ENCODE results near the gene MLPH.
"Not testable (repeated sequence)": the region's sequence is repeated elsewhere in the genome, so short reads cannot be mapped to it uniquely, and the experiment has no call there.

The MLPH gene

DNA sequence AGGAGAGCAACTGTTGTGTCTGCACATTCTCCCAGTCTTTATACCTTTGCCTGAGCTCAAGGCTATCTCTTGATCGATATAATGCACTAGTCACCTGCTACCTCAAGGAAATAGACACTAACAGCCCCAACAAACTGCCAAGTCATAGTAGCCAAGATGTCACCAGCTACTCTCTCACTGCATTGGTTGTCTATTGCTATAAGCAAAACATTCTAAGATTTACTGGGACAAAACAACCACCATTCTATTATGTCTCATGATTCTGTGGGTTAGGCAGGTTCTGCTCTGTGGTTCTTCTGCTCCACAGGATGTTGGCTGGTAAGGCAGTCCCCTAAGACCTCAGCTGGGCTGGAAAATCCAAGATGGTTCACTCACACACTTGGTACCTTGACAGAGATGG is 28.5 kb upstream of the MLPH start:
- no peak for DNase-seq

DNA sequence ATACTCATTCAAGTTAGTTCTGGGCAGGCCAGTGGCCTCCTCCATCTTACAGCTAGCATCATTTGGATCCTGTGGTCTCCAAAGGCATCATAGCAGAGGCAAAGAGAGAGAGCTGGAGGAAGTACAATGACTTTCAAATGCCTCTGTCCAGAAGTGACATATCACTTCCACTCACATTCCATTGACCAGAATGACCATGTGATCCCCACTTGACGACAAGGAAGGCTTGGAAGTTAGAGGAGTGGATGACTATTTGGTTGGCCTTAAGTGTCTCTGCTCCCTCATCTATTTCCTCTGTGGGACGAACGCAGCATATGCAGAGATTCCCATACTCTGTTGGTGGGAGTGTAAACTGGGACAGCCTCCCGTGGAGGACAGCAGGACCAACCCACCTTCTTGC is 27.8 kb upstream of the MLPH start:
- DNase-seq: no peak

DNA sequence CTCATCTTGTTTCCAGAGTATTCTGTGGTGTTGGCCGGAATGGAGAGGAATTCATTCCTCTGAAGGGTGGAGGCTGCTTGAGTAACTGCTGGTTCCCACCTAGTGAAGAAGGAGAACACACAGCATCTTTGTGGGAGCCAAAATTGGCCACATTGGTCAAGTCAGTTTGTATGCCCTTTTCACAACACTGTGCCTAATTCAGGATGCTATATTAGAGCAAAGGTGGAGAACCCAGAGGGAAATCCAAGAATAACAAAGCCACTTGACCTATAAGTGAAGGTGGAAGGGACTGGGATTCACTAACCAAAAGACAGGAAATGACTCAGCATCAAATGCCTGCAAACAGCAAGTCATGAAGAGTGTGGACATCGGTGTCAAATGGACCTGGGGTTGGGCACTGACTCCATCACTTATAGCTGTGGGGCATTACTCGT is 27.3 kb upstream of the MLPH start:
- DNase-seq: no peak

DNA sequence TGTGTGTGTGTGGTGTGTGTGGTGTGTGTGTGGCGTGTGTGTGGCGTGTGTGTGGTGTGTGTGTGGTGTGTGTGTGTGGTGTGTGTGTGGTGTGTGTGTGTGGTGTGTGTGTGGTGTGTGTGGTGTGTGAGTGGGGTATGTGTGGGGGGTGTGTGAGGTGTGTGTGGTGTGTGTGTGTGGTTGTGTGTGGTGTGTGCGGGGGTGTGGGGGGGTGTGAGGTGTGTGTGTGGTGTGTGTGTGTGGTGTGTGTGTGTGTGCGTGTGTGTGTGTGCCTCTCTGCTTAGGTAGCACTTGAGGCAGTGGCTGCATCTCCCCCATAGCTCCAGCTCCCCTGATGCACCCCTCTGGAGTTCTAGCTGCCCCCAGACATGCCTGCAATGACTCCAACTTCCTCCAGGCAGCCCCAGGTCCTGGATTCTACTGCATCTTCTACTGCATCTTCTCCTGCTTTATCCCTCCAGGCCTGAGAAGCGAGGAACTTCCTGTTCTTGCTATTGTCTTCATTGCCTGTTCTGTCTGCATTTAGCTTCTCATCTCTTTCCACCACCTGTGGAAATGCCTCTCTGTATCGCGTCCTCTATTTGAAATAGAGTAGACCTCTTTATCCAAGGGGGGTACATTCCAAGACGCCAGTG is 22.2 kb upstream of the MLPH start:
- no peak for DNase-seq

DNA sequence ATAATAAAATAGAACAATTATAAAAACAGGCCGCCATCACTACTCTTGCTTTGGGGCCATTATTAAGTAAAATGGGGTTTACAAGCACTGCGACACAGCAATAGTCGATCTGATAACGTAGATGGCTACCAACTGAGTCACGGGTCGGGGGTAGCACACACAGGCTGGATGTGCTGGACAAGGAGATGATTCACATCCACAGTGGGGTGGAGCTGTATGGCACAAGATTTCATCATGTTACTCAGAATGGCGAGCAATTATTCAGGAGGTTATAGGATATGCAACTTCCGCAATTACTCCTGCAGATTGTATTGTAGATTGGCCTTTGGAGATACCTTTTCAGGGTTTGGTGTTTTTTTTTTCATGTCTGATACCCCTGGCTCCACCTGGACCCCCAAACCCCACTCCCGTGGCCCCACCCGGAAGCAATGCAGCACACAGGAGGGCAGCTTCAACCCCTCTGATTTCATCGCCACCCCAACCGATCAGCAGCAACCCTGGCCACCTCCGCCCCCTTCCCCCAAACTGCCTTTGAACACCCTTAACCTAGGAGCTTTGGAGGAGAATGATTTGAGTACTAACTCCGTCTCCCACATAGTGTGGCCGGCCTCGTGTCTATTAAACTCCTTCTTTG is 21.4 kb upstream of the MLPH start:
- no peak for DNase-seq

DNA sequence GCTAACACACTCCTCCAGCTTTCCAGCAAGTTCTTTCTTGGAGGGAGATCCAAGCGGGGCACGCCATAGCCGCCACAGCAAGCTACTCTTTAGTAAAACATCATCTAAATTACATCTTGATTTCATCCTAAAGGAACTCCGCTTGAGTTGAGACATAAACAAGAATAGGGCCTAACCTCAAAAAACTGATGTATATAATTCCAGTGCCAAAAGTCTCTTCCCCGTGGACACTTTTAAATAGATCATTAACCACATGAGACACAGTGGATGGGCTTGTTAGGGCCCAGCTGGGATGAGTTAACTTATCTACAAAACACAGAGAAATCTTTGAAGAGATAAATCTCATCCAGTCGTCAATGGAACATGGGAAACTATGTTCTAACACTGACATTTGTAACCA is 20.8 kb upstream of the MLPH start:
- no peak for DNase-seq

DNA sequence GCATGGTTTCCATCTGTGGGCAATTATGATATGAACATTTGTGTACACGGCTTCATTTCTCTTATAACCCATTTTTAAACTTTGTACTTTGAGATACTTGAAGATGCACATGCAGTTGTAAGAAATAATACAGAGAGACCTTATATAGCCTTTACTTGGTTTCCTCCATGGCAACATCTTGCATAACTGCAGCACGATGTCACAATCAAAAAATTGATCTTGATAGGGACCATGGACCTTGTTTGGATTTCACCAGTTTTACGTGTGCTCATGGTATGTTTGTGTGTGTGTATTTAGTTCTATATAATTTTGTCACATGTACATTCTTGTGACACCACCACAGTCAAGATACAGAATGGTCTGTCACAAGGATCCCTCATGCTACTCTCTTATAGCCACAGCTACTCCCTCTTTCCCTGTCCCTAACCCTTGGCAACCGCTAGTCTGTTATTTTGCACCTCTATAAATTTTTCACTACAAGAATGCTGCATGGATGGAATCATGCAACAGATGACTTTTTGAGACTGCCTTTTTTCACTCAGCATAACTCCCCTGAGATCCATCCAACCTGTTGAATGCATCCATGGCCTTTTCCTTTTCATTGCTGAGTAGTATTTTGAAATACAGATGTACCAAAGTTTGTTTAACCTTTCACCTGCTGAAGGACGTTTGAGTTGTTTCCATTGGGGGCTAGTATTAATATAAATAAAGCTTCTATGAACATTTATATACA is 19.4 kb upstream of the MLPH start:
- DNase-seq: no peak

DNA sequence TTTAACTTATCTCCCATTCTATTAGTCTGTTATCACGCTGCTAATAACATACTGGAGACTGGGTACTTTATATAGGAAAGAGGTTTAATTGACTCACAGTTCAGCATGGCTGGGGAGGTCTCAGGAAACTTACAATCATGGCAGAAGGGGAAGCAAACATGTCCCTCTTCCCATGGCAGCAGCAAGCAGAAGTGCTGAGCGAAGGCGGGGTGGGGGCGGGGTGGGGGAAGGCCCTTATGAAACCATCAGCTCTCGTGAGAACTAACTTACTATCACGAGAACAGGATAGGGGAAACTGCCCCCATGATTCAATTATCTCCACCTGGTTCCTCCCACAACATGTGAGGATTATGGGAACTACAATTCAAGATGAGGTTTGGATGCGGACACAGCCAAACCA is 17.6 kb upstream of the MLPH start:
- not testable (repeated sequence) for DNase-seq

DNA sequence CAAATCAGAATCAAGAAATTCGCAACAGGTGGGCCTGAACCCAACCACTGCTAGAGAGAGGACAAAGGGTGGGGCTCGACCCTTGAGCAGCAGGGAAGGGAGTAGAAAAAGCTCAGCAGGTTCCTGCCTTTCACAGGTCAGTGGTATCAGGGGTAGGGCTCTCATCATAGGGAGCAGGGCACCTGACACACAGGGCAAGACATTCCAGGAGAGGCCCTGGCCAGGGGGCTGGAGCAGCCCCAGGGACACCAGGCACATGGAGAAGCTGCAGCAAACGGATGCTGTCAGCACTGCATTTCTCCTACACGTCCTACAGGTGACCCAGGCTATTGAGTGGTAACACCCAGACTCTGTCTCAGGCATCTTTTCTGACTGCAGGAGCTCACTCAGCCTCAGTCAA is 17.2 kb upstream of the MLPH start:
- no peak for DNase-seq

DNA sequence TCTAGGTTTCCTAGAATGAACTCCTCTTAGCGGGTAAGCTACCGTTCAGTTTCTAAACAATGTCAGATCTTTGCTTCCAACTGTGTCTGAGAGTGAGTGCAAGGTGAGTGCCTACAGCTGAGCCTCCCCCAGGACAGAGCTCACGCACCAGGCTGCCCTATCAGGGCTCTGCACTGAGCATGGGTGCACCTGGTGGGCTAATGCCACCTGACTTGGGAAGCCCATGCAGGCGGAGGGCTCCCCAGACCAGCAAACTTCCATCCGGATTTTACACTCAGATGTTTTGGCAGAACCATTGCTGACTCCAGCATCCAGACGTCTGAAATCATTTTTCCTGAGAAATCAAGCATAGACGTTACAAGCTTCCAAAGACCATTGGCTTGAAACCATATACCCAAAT is 16.1 kb upstream of the MLPH start:
- no peak for DNase-seq

DNA sequence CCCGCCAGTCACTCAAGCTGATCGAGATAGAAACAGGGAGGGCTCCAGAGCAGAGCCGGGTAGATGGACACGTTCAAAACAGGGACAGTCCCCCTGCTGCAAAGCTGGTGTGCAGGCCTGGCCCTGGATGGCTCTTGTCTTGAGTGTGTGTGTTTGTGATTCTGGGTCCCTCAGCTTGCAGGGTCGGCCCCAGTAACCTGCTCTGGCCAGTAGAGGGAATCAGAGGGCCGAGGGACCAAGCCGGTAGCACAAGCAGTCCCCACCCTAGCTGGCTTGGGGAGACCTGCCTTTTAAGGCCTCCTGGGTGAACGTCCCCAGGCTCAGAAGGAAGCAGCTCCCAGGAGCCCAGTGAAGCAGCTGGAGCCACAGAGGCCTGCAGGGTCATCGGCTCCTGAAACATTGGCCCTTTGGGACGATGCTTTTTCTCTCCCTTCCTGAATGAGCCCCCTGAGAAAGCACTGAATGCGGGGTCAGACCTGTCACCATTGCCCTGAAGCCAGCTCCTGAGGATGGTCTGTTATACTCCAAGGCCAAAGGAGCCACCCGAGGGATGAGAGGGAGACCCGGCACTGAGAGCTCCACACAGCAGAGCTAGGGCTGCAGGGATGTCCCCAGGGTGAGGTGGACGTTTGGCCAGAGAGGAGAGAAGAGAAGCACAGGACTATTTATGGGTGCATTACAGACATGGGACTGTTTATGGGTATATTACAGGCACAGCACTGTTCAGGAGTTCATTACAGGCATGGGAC is 15.4 kb upstream of the MLPH start:
- DNase-seq: no peak

DNA sequence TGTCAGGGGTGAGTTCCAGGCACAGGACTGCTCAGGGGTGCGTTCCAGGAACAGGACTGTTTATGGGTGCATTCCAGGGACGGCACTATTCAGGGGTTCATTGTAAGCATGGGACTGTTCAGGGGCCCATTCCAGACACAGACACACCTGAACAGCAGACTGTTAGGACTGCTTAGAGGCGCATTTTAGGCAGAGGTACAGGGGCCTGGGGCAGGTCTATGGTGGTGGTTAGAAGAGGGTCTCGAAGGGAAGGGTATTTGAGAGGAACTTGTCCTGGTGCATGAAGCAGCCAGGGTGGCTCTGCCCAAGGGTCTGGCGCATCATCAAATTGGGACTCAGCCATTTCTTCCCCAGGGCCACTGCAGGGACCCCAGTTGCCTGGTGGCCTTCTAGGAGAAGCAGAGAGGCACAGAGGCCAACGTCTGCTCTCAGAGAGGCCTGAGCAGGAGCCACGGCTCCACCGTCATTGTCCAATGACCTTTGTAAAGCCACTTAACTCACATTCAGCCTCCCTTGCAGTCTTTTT is 14.8 kb upstream of the MLPH start:
- no peak for DNase-seq

DNA sequence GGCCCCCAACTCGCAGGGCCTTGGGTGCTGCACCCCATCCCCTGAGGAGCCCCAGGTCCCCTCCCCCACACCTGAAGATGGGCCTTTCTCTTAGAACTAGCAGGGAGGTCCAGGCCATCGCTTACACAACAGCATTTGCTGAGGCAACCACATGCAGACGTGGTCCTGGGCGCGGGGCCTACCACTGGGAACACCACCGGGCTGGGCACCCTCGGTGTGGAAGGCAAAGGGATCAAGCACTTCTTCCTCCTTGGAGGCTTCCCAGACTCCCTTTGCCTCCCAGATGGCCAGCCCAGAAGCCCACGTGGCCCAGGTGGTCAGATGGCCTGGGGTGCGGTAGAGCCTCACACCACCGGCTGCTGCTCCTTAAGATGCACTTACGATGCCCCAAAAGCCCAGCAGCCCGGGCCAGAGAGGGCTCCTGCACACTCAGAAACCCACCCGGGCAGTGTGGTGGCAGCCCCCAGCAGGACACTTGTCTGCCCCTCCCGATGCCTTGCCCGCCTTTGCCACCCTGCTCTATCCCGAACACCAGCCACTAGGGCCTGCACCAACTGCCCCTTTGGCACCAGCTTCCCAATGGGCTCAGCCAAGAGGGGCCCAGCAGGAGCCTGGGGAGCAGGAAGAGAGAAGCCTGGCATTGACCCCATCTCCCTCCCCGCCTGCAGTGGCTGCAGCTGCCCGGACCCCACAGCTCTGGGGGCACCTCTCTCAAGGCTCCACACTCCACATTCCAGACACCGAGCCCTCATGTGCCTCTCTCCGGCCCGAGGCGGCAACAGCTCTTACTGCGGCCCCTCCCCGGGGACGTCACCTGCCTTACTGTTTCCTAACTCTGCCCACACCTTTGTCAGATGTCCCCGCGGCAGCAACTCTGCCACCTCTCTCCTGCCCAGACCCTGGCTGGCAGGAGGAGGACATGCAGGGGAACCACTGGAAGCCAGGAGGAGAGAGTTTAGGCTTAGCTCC is 13.9 kb upstream of the MLPH start:
- DNase-seq: no peak

DNA sequence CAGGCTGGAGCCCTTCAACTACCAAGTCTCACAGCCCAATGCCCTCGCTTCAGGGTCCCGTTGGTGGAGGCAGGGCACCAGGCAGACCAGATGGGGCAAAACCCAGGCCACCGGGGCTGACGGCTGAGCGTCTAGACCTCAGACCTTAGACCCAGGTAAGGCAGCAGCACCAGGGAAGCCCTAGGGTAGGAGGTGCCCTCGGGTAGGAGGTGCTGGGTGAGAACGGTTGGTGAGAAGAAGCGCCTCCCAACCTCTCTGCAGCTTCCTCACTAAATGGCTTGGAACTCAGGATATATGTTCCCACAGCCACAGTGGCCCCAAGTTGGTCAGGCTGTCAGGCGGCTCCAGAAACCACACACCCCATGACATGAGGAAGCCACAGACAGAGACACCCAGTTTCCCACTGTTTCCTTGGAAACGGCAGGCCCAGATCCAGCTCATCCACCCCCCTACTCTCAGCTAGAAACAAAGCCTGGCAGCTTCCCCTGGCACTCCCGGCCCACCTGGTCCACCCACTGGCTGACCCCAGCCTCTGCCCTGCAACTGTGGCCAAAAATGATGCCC is 13.1 kb upstream of the MLPH start:
- no peak for DNase-seq

DNA sequence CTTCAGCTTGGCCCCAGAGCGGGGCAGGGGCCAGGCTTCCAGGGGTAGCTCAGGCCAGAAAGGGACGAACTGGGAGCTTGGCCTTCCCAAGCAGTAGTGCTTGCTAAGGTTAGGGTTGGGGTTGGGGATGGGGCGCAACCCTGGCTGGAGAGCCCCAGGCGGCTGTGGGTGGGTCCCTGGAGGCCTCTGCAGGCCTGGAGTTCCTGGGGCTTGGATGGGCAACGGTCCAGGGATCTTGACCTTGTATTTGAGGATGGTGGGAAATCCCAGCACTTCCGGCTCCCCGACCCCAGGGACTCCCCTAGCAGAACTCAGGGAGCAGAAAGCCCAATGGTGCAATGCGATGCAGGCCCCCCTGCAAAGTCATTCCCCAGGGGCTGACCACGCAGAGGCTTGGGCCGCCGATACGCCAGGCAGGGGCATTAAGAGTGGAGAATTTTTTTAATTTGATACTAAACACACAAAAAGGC is 12.6 kb upstream of the MLPH start:
- no peak for DNase-seq

DNA sequence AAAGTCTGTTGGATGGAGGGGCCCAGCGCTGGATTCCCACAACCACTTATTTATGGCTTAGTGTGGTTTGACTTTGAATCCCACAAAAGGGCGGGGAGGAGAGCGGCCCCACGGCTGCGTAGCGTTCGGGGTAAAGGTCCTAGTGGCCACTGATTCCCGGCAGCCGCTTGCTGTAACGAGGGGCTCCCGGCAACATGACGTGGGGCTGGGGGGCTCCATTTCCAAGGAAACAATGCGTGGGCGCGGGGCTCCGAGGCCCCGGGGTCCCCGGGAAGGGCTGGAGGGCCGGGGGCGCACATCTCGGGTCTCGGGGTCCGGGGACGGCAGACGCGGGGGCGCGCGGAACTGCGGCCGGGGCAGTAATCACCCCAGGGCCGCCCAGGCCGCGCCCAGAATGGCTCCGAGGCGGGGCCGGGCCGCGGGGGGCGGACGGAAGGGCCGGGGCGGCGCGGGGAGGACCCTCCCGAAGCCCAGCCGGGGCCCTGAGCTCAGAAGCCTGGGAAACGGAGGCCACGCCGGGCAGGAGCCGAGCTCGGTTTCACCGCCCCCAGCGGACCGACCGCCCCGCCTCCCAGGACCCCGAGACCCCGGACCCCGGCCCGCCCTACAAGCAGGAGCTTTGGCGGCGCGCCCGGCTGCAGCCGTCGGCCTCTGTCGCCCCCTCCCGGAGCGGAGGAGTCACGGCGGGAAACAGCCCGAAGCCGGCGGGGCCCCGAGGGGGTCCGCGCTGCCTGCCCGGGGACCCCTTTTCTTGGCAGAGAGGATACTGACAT is 11.9 kb upstream of the MLPH start:
- DNase-seq: peak; percentile 29

DNA sequence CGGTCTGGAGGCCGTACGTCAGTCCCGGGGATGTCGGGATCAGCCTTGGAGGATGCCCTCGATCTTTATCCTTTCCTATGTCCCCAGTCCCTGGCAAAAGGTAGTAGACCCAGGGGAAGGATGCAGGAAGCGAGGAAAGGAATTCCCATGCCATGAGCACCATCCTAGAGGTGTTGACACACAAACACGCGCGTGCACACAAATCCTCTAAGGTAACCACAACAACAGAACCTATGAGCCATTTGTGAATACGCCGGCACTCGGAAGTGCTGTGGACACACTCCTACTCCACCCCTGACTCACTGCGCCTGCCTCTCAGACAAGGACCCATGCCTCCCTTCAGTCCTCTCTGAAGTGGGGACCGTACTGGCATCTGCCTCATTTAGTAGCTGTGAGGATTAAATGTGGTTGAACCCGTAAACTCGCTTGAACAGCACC is 11.3 kb upstream of the MLPH start:
- DNase-seq: no peak

DNA sequence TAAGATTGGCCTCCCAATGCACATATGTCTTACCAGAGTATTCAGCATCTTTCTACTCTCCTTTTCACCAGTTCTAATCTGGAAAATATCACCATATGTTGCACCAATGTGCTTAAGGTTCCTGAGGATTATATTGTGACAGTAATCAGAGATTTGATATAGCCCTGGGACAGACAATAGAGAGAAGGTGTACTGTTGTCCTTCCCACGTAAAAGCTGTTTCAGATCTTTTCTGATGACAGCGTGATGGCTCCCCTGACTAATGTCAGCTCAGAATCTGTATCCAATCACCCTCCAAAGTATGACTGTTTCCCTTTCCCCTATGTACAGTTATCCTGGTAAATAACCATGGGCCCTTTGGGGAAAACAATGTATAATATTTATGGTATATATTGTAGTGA is 9.0 kb upstream of the MLPH start:
- no peak for DNase-seq

DNA sequence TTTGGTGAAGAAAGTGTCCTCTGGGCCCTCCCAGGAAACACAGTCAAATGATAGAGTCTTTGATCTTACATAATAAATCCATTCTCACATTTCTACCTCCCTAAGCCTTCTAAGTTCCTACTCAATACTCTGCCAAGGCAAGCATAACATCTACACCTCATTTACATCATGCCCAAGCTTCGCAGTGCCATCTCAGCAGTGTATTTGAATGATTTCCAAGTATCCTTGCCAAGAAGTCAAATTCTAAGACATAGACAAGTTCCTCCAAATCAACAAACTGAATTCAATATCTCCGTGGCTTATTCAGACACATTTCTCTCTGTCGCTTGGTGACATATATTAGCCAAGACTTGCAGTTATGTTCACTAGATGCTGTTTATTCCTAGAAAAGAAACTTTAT is 8.1 kb upstream of the MLPH start:
- peak; percentile 35 for DNase-seq

DNA sequence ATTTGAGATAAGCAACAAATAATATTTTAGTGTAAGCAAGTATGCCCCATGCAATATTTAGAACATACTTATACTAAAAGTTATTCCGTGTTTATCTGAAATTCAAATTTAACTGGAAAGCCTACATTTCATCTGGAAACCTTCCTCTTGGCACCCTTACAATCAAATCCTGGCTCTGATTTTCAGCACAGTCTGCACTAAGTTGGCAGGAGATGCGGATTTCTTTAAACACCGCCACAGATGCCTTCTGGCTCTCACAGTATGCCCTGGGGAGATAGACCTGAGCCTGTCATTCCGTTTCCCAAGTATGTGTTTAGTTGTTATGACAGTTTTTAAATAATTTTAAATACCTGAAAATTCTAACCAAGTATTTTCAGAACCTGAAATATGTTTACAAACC is 7.3 kb upstream of the MLPH start:
- peak; percentile 73 for DNase-seq

DNA sequence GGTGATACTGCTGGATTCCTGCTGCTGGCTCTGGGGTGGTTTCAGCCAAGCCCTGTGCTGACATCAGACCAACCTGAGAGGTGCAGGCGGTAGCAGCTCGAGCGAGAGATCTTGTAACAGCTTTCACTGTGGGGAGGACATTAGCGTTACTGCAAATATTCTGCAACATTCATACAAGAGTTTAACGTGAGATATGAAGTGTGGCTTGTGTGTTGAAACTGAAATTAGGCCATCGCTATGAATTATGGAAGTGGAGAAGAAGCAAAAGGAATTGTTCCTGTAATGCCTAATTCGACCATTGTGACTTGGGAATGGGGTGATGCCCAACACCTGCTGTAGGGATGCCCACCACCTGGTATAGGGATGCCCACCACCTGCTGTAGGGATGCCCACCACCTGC is 6.5 kb upstream of the MLPH start:
- DNase-seq: no peak
